ENCODE data around the gene FAM20A. TPM values are rescaled to one million over a fixed set of nuclear protein-coding genes. Genes with fewer than 3 reads are reported as not detected.
A peak's percentile ranks its signal among the peaks of the same experiment; 100 is the strongest.

FAM20A gene
- polyA plus RNA-seq, 1 donor from 2014 or later = not detected

- Histone ChIP-seq H3K4me2 (ENCODE audit: low read length) (no peak overlapping the region), H3K9me3 (ENCODE audit: low read length) (no peaks in the 10 kb centered on the region), H3K27me3 (ENCODE audit: insufficient read depth, low read depth, low read length) (no peaks in the 10 kb centered on the region), H3K36me3 (ENCODE audit: insufficient read depth, low read length) (no peaks in the 10 kb centered on the region), H3F3A (ENCODE audit: insufficient read depth, low read length, poor library complexity, severe bottlenecking) (no peaks in the 10 kb centered on the region), H3K9ac (ENCODE audit: low read length) (no peak overlapping the region), H3K79me2 (replicated peaks; ENCODE audit: insufficient read depth, low read length) (no peaks in the 10 kb centered on the region), H2AFZ (ENCODE audit: low read depth, low read length) (no peak overlapping the region), H3K27ac (ENCODE audit: low read length) (no peak overlapping the region), H4K20me1 (ENCODE audit: insufficient read depth) (no peaks in the 10 kb centered on the region), H3K9me2 (ENCODE audit: insufficient read depth, low read length) (no peaks in the 10 kb centered on the region), H3K4me3 (ENCODE audit: low read length) (no peak overlapping the region)
- TF ChIP-seq EP300 (conservative IDR thresholded peaks at IDR 0.05; ENCODE audit: poor library complexity, severe bottlenecking) (no peak), MXI1 (conservative IDR thresholded peaks at IDR 0.05; ENCODE audit: poor library complexity, severe bottlenecking) (no peak), CTCF (IDR thresholded peaks at IDR 0.05; ENCODE audit: poor library complexity, severe bottlenecking) (no peak), RAD21 (conservative IDR thresholded peaks at IDR 0.05) (no peak)
Observed at GRCh38 chr17:68641276-68642117, 40.3 kb upstream of the FAM20A start.

- Histone ChIP-seq H3K36me3 (ENCODE audit: insufficient read depth, low read length) (no peaks in the 10 kb centered on the region), H4K20me1 (ENCODE audit: insufficient read depth) (no peaks in the 10 kb centered on the region), H3K4me2 (ENCODE audit: low read length) (no peak overlapping the region), H3K9ac (ENCODE audit: low read length) (no peak overlapping the region), H3K9me3 (ENCODE audit: low read length) (no peaks in the 10 kb centered on the region), H2AFZ (ENCODE audit: low read depth, low read length) (no peak overlapping the region), H3K4me3 (ENCODE audit: low read length) (peak overlapping the region; percentile 9), H3F3A (ENCODE audit: insufficient read depth, low read length, poor library complexity, severe bottlenecking) (no peaks in the 10 kb centered on the region), H3K27me3 (ENCODE audit: insufficient read depth, low read depth, low read length) (no peaks in the 10 kb centered on the region), H3K79me2 (replicated peaks; ENCODE audit: insufficient read depth, low read length) (no peaks in the 10 kb centered on the region), H3K9me2 (ENCODE audit: insufficient read depth, low read length) (no peaks in the 10 kb centered on the region), H3K27ac (ENCODE audit: low read length) (no peak overlapping the region)
- TF ChIP-seq SMC3 (conservative IDR thresholded peaks at IDR 0.05; ENCODE audit: poor library complexity) (no peak), TAF1 (IDR thresholded peaks at IDR 0.05; ENCODE audit: low read depth) (no peak), CTCF (IDR thresholded peaks at IDR 0.05; ENCODE audit: poor library complexity, severe bottlenecking) (no peak), EP300 (conservative IDR thresholded peaks at IDR 0.05; ENCODE audit: poor library complexity, severe bottlenecking) (no peak), MXI1 (conservative IDR thresholded peaks at IDR 0.05; ENCODE audit: poor library complexity, severe bottlenecking) (no peak), EZH2 (IDR thresholded peaks at IDR 0.05; ENCODE audit: borderline replicate concordance, insufficient read depth, low read length, poor library complexity, severe bottlenecking) (no peak), POLR2AphosphoS5 (IDR thresholded peaks at IDR 0.05) (no peak), RAD21 (conservative IDR thresholded peaks at IDR 0.05) (no peak), REST (IDR thresholded peaks at IDR 0.05; ENCODE audit: borderline replicate concordance) (no peak)
Observed at GRCh38 chr17:68640242-68640989, 39.2 kb upstream of the FAM20A start.

All from neural cell (in vitro differentiated cells).